ENCODE data around the gene TMEM187. TPM values are rescaled to one million over a fixed set of nuclear protein-coding genes. Genes with fewer than 3 reads are reported as not detected.
"Not testable (repeated sequence)": the region's sequence is repeated elsewhere in the genome, so short reads cannot be mapped to it uniquely, and the experiment has no call there.

Gene TMEM187
- total RNA-seq, 4 donors from 2014 or later, result 3.8 to 10.7 (median 8.7) TPM

GRCh38 chrX:153993978-153994377 is 21.4 kb downstream of the TMEM187 start:
- no peak overlapping the region for H3K4me3 ChIP-seq (replicated peaks in 1 of 3)
- no peak for TF ChIP-seq POLR2A (IDR thresholded peaks at IDR 0.05)
- TF ChIP-seq CTCF (IDR thresholded peaks at IDR 0.05), result no peak
- no peaks in the 10 kb centered on the region for H3K9me3 ChIP-seq
- intact Hi-C loops (cut with DNase I), result no loop called here
- H3K36me3 ChIP-seq, result no peaks in the 10 kb centered on the region
- WGBS, 2 donors, result 89 to 94% methylated on average over 10 of the region's 10 CpGs
- H3K4me1 ChIP-seq, result no peaks in the 10 kb centered on the region
- H3K27ac ChIP-seq, result no peak overlapping the region
- no peaks in the 10 kb centered on the region for H3K27me3 ChIP-seq
- no peak for DNase-seq

GRCh38 chrX:153994398-153994797 is 21.8 kb downstream of the TMEM187 start:
- not testable (repeated sequence) for H3K4me3 ChIP-seq (replicated peaks in 1 of 3)

GRCh38 chrX:153995504-153995903 is 22.9 kb downstream of the TMEM187 start:
- TF ChIP-seq POLR2A (IDR thresholded peaks at IDR 0.05) (no peak), CTCF (IDR thresholded peaks at IDR 0.05) (no peak)
- DNase-seq, result no peak
- H3K9me3 ChIP-seq, result no peaks in the 10 kb centered on the region
- no peak overlapping the region for H3K4me3 ChIP-seq (replicated peaks in 1 of 3)
- WGBS, 2 donors, result 96 to 98% methylated on average over 5 to 8 of the region's 8 CpGs
- intact Hi-C loops (cut with DNase I), result no loop called here
- H3K27me3 ChIP-seq, result no peaks in the 10 kb centered on the region
- no peaks in the 10 kb centered on the region for H3K4me1 ChIP-seq
- no peaks in the 10 kb centered on the region for H3K36me3 ChIP-seq
- no peak overlapping the region for H3K27ac ChIP-seq

More at GRCh38 chrX:153994398-153994797, 21.8 kb downstream of the TMEM187 start:
- DNase-seq; H3K4me1 ChIP-seq; H3K27me3 ChIP-seq; intact Hi-C loops (cut with DNase I); H3K9me3 ChIP-seq; H3K36me3 ChIP-seq; H3K27ac ChIP-seq: not testable (repeated sequence)
- 33 to 100% methylated on average over 1 of the region's 5 CpGs for WGBS, 2 donors

- intact Hi-C loops (cut with DNase I), result no loop called here
- Histone ChIP-seq H3K9me3 (no peaks in the 10 kb centered on the region), H3K36me3 (no peaks in the 10 kb centered on the region), H3K4me3 (replicated peaks in 1 of 3) (no peak overlapping the region), H3K27me3 (no peaks in the 10 kb centered on the region), H3K27ac (no peak overlapping the region), H3K4me1 (peaks cover 0 to 4% of the 10 kb centered on the region in 2 donors)
- no peak for TF ChIP-seq POLR2A (IDR thresholded peaks at IDR 0.05)
- TF ChIP-seq CTCF (IDR thresholded peaks at IDR 0.05), result no peak
- WGBS, 2 donors, result 48 to 59% methylated on average over 13 to 15 of the region's 19 CpGs
- no peak for DNase-seq
Measured at GRCh38 chrX:153999359-154000037, 26.9 kb downstream of the TMEM187 start.

GRCh38 chrX:154000051-154000450 is 27.5 kb downstream of the TMEM187 start:
- H3K36me3 ChIP-seq, result no peaks in the 10 kb centered on the region
- no peaks in the 10 kb centered on the region for H3K27me3 ChIP-seq
- H3K27ac ChIP-seq, result no peak overlapping the region
- no peak for DNase-seq
- H3K4me3 ChIP-seq (replicated peaks in 1 of 3), result no peak overlapping the region
- peaks cover 0 to 4% of the 10 kb centered on the region in 2 donors for H3K4me1 ChIP-seq
- WGBS, 2 donors, result 47% methylated on average over 3 of the region's 5 CpGs
- H3K9me3 ChIP-seq, result no peaks in the 10 kb centered on the region
- TF ChIP-seq POLR2A (IDR thresholded peaks at IDR 0.05) (no peak), CTCF (IDR thresholded peaks at IDR 0.05) (no peak)
- intact Hi-C loops (cut with DNase I), result no loop called here

Data from thyroid gland (tissue), 4 donors.